Astrocyte (in vitro differentiated cells and primary cell): Measurements from ENCODE around the gene UBE2QL1. TPM values are rescaled to one million over a fixed set of nuclear protein-coding genes. Genes with fewer than 3 reads are reported as not detected.

Experiments used
- DNase-seq: peaks from one replicate; pipeline ENCODE4 v3.0.0-alpha.2; 2010; ENCODE audit warnings: low read depth
- FAIRE-seq: peaks from 2 replicates; lab custom pipeline; 2011; peaks lifted over from hg19 to GRCh38; lab: Jason Lieb, UNC
- H2AFZ ChIP-seq: 2 replicates; pipeline ENCODE4 v1.6.0; 2012; ENCODE audit warnings: low read depth, low read length, inconsistent platforms
- H3K27ac ChIP-seq: 2 replicates; pipeline ENCODE4 v1.5.1; 2011; ENCODE audit warnings: low read depth, low read length, inconsistent platforms
- H3K27me3 ChIP-seq: 2 replicates; pipeline ENCODE4 v1.6.0; 2011; ENCODE audit warnings: low read length, inconsistent platforms; ENCODE audit not compliant: insufficient read depth
- H3K36me3 ChIP-seq: 2 replicates; pipeline ENCODE4 v1.5.1; 2011; ENCODE audit warnings: low read length, inconsistent platforms; ENCODE audit not compliant: insufficient read depth
- H3K4me1 ChIP-seq: 2 replicates; pipeline ENCODE4 v1.5.1; 2011; ENCODE audit warnings: low read length, inconsistent platforms; ENCODE audit not compliant: insufficient read depth
- H3K4me2 ChIP-seq: 2 replicates; pipeline ENCODE4 v1.6.0; 2012; ENCODE audit warnings: low read length, inconsistent platforms
- H3K4me3 ChIP-seq: 2 replicates; pipeline ENCODE4 v1.5.1; 2011; ENCODE audit warnings: low read depth, mild to moderate bottlenecking, low read length, inconsistent platforms; ENCODE audit not compliant: insufficient read depth
- H3K79me2 ChIP-seq: 2 replicates; pipeline ENCODE4 v1.6.0; 2012; ENCODE audit warnings: mild to moderate bottlenecking, low read length, inconsistent platforms; ENCODE audit not compliant: insufficient read depth
- H3K9ac ChIP-seq: 2 replicates; pipeline ENCODE4 v1.6.0; 2012; ENCODE audit warnings: mild to moderate bottlenecking, low read length, inconsistent platforms
- H3K9me3 ChIP-seq: 2 replicates; pipeline ENCODE4 v1.5.1; 2012; ENCODE audit warnings: low read depth, mild to moderate bottlenecking, low read length, inconsistent platforms; ENCODE audit not compliant: insufficient read depth
- H4K20me1 ChIP-seq: 2 replicates; pipeline ENCODE4 v1.6.0; 2012; ENCODE audit warnings: low read length, inconsistent platforms; ENCODE audit not compliant: insufficient read depth
- H3K27ac Mint-ChIP-seq: one replicate; pipeline ENCODE4 v1.8.0; 2021; ENCODE audit warnings: mild to moderate bottlenecking, mixed read lengths; ENCODE audit not compliant: unreplicated experiment
- H3K27me3 Mint-ChIP-seq: one replicate; pipeline ENCODE4 v1.8.0; 2021; ENCODE audit warnings: low read depth, mixed read lengths; ENCODE audit not compliant: unreplicated experiment
- H3K36me3 Mint-ChIP-seq: one replicate; pipeline ENCODE4 v1.8.0; 2021; ENCODE audit warnings: low read depth, mixed read lengths; ENCODE audit not compliant: unreplicated experiment
- H3K4me1 Mint-ChIP-seq: one replicate; pipeline ENCODE4 v1.8.0; 2021; ENCODE audit warnings: low read depth, mixed read lengths; ENCODE audit not compliant: unreplicated experiment
- H3K4me3 Mint-ChIP-seq: one replicate; pipeline ENCODE4 v1.8.0; 2021; ENCODE audit warnings: mild to moderate bottlenecking, moderate library complexity, mixed read lengths; ENCODE audit not compliant: unreplicated experiment
- H3K9me3 Mint-ChIP-seq: one replicate; pipeline ENCODE4 v1.8.0; 2021; ENCODE audit warnings: mild to moderate bottlenecking, mixed read lengths; ENCODE audit not compliant: unreplicated experiment
- CTCF ChIP-seq: IDR thresholded peaks from 2 replicates; pipeline ENCODE4 v1.5.1; 2011; ENCODE audit warnings: low read depth, mild to moderate bottlenecking, inconsistent platforms, low read length, moderate library complexity; ENCODE audit not compliant: insufficient read depth
- EZH2 ChIP-seq: IDR thresholded peaks from 2 replicates; pipeline ENCODE4 v1.6.1; 2012; ENCODE audit warnings: mild to moderate bottlenecking, low read length, inconsistent platforms; ENCODE audit not compliant: insufficient read depth
- total RNA-seq: library from RNA; stranded (reverse); gene quantifications from 2 replicates; pipeline ENCODE4 v1.2.1, GENCODE V29; 2021

UBE2QL1 gene
- total RNA-seq, 1 donor from 2014 or later, result 0.50 TPM

DNA sequence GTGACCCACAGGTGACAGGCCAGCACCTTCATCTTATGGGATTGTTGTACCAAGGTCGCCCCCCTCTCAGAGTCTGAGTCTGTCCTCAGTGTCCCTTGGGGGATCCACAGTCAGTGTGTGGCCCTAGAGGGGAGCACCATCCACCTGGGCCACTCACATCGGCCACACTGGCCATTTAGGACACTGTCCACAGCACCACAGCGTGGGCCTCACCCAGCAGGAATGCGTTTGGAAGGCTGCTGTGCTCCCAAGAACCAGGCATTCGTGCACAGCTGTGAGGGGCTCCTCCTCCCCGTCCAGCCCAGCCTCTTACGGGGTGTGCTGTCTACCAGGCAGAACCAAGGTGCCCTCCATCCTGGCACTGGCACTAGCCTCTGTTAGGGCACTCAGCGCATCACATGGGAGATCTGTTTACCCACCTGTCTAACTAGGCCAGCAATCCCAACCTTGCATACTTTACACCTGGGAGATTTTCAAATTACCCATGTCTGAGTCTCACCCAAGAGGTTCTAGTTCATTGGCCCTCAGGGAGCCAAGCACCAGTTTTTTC, 24.5 kb upstream of the UBE2QL1 start:
- no peaks in the 10 kb centered on the region for H3K4me1 ChIP-seq
- no peak overlapping the region for H3K4me3 Mint-ChIP-seq
- H3K36me3 Mint-ChIP-seq, result no peaks in the 10 kb centered on the region
- DNase-seq, result no peak
- peaks cover 5% of the 10 kb centered on the region for H3K9me3 Mint-ChIP-seq
- H4K20me1 ChIP-seq, result no peaks in the 10 kb centered on the region
- no peak for FAIRE-seq
- no peak overlapping the region for H3K9ac ChIP-seq
- H3K9me3 ChIP-seq, result no peaks in the 10 kb centered on the region
- H2AFZ ChIP-seq, result no peak overlapping the region
- H3K4me3 ChIP-seq, result no peak overlapping the region
- no peak overlapping the region for H3K27ac Mint-ChIP-seq
- no peaks in the 10 kb centered on the region for H3K36me3 ChIP-seq
- H3K79me2 ChIP-seq, result no peaks in the 10 kb centered on the region
- no peak overlapping the region for H3K4me2 ChIP-seq
- H3K27me3 Mint-ChIP-seq, result peaks cover 17% of the 10 kb centered on the region
- H3K4me1 Mint-ChIP-seq, result peaks cover 7% of the 10 kb centered on the region
- TF ChIP-seq CTCF (no peak), EZH2 (no peak)
- H3K27me3 ChIP-seq, result peaks cover 3% of the 10 kb centered on the region
- H3K27ac ChIP-seq, result no peak overlapping the region

- no peak overlapping the region for H3K4me2 ChIP-seq
- H4K20me1 ChIP-seq, result no peaks in the 10 kb centered on the region
- H3K36me3 ChIP-seq, result no peaks in the 10 kb centered on the region
- H3K9ac ChIP-seq, result no peak overlapping the region
- H3K27ac Mint-ChIP-seq, result no peak overlapping the region
- peaks cover 17% of the 10 kb centered on the region for H3K27me3 Mint-ChIP-seq
- H3K4me3 Mint-ChIP-seq, result no peak overlapping the region
- no peak for DNase-seq
- H3K4me3 ChIP-seq, result no peak overlapping the region
- H3K36me3 Mint-ChIP-seq, result no peaks in the 10 kb centered on the region
- peaks cover 7% of the 10 kb centered on the region for H3K4me1 Mint-ChIP-seq
- H3K9me3 ChIP-seq, result no peaks in the 10 kb centered on the region
- H3K4me1 ChIP-seq, result no peaks in the 10 kb centered on the region
- H3K79me2 ChIP-seq, result no peaks in the 10 kb centered on the region
- no peak for TF ChIP-seq EZH2
- TF ChIP-seq CTCF, result no peak
- peaks cover 5% of the 10 kb centered on the region for H3K9me3 Mint-ChIP-seq
- H3K27ac ChIP-seq, result no peak overlapping the region
- H2AFZ ChIP-seq, result no peak overlapping the region
- peaks cover 3% of the 10 kb centered on the region for H3K27me3 ChIP-seq
- no peak for FAIRE-seq
Measured at GRCh38 chr5:6424700-6425099, 24.0 kb upstream of the UBE2QL1 start.

DNA sequence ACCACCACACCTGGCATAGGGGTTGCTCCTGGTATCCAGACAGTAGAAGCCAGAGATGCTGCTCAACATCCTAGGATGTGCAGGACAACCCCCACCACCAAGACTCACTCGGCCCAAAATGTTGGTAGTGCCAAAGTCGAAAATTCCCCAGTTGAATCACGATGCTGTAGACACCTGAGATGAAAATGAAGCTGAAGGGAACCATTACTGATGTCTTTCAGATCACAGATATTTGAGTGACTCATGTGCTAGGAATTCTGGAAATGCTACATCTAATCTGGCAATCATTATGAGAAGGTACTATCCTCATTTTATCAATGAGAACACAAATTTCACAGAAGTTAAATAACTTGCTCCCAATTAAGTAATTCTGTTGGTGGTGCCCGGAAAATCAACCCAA, 21.0 kb upstream of the UBE2QL1 start:
- Mint-ChIP-seq H3K9me3 (peaks cover 5% of the 10 kb centered on the region), H3K4me1 (peaks cover 7% of the 10 kb centered on the region), H3K36me3 (no peaks in the 10 kb centered on the region), H3K27ac (no peak overlapping the region), H3K27me3 (peaks cover 2% of the 10 kb centered on the region), H3K4me3 (no peak overlapping the region)
- Histone ChIP-seq H3K79me2 (no peaks in the 10 kb centered on the region), H3K4me2 (no peak overlapping the region), H3K4me3 (no peak overlapping the region), H3K4me1 (no peaks in the 10 kb centered on the region), H2AFZ (no peak overlapping the region), H3K27me3 (peaks cover 3% of the 10 kb centered on the region), H3K9ac (no peak overlapping the region), H3K36me3 (no peaks in the 10 kb centered on the region), H3K9me3 (no peaks in the 10 kb centered on the region), H4K20me1 (no peaks in the 10 kb centered on the region), H3K27ac (no peak overlapping the region)
- no peak for DNase-seq
- TF ChIP-seq EZH2 (no peak), CTCF (no peak)
- FAIRE-seq, result no peak
